Measurements from ENCODE around the gene PDE7B.

DNA sequence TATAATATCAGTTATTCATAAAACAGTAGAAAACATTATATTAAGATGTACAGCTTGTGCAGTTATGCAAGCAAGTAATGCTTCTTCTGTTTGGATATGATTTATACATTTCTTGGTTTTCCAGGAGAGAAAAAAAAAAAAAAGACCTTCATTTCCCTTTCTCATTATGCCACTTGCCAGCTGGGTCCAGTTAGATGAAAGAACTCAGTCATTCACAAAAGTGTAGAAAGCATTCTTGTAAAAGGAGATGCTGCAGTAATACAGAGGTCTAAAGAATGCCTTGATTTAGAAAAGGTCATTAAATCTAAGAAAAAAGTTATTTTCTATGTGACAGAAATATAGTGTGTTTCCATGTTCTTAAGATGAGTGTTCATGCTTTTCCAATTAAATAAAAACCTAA lies 7.4 kb downstream of the PDE7B start:
- TF ChIP-seq POLR2A (IDR thresholded peaks at IDR 0.05; ENCODE audit: low read depth, low read length) (no peak), SPI1 (IDR thresholded peaks at IDR 0.05; ENCODE audit: low read depth, low read length) (no peak), POLR2AphosphoS5 (IDR thresholded peaks at IDR 0.05; ENCODE audit: low read depth, low read length) (no peak), PAX5 (IDR thresholded peaks at IDR 0.05; ENCODE audit: insufficient read depth, low read length, severe bottlenecking) (no peak), TAF1 (IDR thresholded peaks at IDR 0.05; ENCODE audit: low read depth, low read length) (no peak), POU2F2 (IDR thresholded peaks at IDR 0.05; ENCODE audit: low read depth, low read length) (no peak)
